ENCODE data around the gene INTS13. TPM values are rescaled to one million over a fixed set of nuclear protein-coding genes. Genes with fewer than 3 reads are reported as not detected.

INTS13 gene
- total and polyA plus RNA-seq, 4 donors: 6.6 to 19.7 (median 10.2) TPM

DNA sequence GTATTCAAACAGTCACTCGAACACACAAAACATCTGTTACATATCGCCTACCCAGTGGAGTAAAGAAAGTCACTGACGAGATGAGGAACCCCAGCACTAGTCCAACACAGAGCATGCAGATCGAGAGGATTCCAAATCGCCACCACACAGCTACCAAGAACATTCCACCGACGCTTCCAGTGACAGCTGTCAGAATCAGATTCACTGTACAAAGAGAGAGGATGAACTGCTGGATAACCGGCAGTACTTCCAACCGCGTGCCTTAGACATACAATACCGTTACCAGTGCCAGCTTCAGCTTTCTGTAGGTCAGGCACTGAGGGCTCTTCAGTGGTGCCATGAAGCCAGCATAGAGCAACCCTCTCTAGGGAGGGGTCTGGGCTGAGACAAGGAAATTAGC lies 42.0 kb upstream of the INTS13 start (continued):
- TF ChIP-seq, protein P1, sequence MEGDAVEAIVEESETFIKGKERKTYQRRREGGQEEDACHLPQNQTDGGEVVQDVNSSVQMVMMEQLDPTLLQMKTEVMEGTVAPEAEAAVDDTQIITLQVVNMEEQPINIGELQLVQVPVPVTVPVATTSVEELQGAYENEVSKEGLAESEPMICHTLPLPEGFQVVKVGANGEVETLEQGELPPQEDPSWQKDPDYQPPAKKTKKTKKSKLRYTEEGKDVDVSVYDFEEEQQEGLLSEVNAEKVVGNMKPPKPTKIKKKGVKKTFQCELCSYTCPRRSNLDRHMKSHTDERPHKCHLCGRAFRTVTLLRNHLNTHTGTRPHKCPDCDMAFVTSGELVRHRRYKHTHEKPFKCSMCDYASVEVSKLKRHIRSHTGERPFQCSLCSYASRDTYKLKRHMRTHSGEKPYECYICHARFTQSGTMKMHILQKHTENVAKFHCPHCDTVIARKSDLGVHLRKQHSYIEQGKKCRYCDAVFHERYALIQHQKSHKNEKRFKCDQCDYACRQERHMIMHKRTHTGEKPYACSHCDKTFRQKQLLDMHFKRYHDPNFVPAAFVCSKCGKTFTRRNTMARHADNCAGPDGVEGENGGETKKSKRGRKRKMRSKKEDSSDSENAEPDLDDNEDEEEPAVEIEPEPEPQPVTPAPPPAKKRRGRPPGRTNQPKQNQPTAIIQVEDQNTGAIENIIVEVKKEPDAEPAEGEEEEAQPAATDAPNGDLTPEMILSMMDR (IDR thresholded peaks at IDR 0.05; ENCODE audit: low read depth, low read length, missing input control): no peak
- no peak for TF ChIP-seq JUND (IDR thresholded peaks at IDR 0.05)
- TF ChIP-seq, protein P2, sequence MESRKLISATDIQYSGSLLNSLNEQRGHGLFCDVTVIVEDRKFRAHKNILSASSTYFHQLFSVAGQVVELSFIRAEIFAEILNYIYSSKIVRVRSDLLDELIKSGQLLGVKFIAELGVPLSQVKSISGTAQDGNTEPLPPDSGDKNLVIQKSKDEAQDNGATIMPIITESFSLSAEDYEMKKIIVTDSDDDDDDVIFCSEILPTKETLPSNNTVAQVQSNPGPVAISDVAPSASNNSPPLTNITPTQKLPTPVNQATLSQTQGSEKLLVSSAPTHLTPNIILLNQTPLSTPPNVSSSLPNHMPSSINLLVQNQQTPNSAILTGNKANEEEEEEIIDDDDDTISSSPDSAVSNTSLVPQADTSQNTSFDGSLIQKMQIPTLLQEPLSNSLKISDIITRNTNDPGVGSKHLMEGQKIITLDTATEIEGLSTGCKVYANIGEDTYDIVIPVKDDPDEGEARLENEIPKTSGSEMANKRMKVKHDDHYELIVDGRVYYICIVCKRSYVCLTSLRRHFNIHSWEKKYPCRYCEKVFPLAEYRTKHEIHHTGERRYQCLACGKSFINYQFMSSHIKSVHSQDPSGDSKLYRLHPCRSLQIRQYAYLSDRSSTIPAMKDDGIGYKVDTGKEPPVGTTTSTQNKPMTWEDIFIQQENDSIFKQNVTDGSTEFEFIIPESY (IDR thresholded peaks at IDR 0.05): no peak

DNA sequence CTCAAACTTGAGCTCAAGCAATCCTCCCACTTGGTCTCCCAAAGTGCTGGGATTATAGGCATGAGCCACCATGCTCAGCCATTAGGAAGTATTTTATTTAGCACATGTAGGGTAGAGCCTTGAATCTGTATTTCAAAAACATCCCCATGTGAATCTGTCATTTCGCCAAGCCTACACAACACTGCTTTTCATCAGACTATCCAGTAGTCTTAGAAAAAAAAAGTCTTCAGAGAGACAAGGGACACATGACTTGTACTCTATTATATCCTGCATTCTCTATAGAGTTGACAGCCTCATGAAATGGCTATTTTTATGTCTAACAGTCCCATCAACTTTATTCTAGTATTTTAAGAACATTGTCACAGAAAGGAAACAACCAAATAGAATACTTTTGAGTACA lies 41.0 kb upstream of the INTS13 start:
- DNase-seq (ENCODE audit: low spot score): no peak
- no peak overlapping the region for H3K27ac ChIP-seq (ENCODE audit: low read depth in 1 of 2, low read length in 2 of 2)
- H3K4me3 ChIP-seq (ENCODE audit: low read depth in 1 of 3, low read length in 3 of 3): no peak overlapping the region
- no peaks in the 10 kb centered on the region for H3K27me3 ChIP-seq (ENCODE audit: control insufficient read depth in 4 of 4, insufficient read depth in 4 of 4, low read length in 3 of 4)
- TF ChIP-seq, protein P3, sequence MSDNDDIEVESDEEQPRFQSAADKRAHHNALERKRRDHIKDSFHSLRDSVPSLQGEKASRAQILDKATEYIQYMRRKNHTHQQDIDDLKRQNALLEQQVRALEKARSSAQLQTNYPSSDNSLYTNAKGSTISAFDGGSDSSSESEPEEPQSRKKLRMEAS (IDR thresholded peaks at IDR 0.05): no peak
- TF ChIP-seq EGR1 (IDR thresholded peaks at IDR 0.05; ENCODE audit: low read depth in 2 of 2) (no peak), SP1 (IDR thresholded peaks at IDR 0.05) (no peak), GABPA (IDR thresholded peaks at IDR 0.05 in 1 of 2, conservative IDR thresholded peaks at IDR 0.05 in 1 of 2) (no peak)
- TF ChIP-seq, protein P4, sequence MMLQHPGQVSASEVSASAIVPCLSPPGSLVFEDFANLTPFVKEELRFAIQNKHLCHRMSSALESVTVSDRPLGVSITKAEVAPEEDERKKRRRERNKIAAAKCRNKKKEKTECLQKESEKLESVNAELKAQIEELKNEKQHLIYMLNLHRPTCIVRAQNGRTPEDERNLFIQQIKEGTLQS (IDR thresholded peaks at IDR 0.05): no peak
- TF ChIP-seq, protein P1 (IDR thresholded peaks at IDR 0.05; ENCODE audit: low read depth, low read length, missing input control): no peak
- TF ChIP-seq, protein P5, sequence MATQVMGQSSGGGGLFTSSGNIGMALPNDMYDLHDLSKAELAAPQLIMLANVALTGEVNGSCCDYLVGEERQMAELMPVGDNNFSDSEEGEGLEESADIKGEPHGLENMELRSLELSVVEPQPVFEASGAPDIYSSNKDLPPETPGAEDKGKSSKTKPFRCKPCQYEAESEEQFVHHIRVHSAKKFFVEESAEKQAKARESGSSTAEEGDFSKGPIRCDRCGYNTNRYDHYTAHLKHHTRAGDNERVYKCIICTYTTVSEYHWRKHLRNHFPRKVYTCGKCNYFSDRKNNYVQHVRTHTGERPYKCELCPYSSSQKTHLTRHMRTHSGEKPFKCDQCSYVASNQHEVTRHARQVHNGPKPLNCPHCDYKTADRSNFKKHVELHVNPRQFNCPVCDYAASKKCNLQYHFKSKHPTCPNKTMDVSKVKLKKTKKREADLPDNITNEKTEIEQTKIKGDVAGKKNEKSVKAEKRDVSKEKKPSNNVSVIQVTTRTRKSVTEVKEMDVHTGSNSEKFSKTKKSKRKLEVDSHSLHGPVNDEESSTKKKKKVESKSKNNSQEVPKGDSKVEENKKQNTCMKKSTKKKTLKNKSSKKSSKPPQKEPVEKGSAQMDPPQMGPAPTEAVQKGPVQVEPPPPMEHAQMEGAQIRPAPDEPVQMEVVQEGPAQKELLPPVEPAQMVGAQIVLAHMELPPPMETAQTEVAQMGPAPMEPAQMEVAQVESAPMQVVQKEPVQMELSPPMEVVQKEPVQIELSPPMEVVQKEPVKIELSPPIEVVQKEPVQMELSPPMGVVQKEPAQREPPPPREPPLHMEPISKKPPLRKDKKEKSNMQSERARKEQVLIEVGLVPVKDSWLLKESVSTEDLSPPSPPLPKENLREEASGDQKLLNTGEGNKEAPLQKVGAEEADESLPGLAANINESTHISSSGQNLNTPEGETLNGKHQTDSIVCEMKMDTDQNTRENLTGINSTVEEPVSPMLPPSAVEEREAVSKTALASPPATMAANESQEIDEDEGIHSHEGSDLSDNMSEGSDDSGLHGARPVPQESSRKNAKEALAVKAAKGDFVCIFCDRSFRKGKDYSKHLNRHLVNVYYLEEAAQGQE (IDR thresholded peaks at IDR 0.05): no peak
- no peak overlapping the region for H3K9ac ChIP-seq (ENCODE audit: low read depth in 1 of 2, low read length in 2 of 2)
- H3K9me3 ChIP-seq (ENCODE audit: control insufficient read depth in 4 of 4, low read length in 3 of 4): no peaks in the 10 kb centered on the region
- 93% methylated on average over 1 of the region's 1 CpG for WGBS
- no peaks in the 10 kb centered on the region for H3K4me1 ChIP-seq (ENCODE audit: control insufficient read depth in 4 of 4, insufficient read depth in 4 of 4, low read length in 3 of 4)
- peaks cover 4 to 42% (median 25%) of the 10 kb centered on the region in 4 donors for H3K36me3 ChIP-seq (ENCODE audit: control insufficient read depth in 4 of 4, insufficient read depth in 3 of 4, low read depth in 1 of 4, low read length in 3 of 4)

All from liver (tissue), 9 donors.